Skeletal muscle tissue (tissue), 4 donors: ENCODE measurements around the gene KLHL29. TPM values are rescaled to one million over a fixed set of nuclear protein-coding genes. Genes with fewer than 3 reads are reported as not detected.
A peak's percentile ranks its signal among the peaks of the same experiment; 100 is the strongest.

Experiments
- H3K27ac ChIP-seq: one replicate; pipeline ENCODE4 v1.7.0; 2013; ENCODE audit warnings: mild to moderate bottlenecking, low read depth, low read length, inconsistent platforms
- H3K27me3 ChIP-seq, 3 donors: one replicate each; pipeline ENCODE4 v1.7.0; 2013; ENCODE audit warnings: low read length in 3 of 3; ENCODE audit not compliant: control insufficient read depth in 3 of 3, insufficient read depth in 3 of 3
- H3K36me3 ChIP-seq, 3 donors: one replicate each; pipeline ENCODE4 v1.7.0; 2013; ENCODE audit warnings: low read length in 3 of 3; ENCODE audit not compliant: control insufficient read depth in 3 of 3, insufficient read depth in 3 of 3
- H3K4me1 ChIP-seq, 3 donors: one replicate each; pipeline ENCODE4 v1.7.0; 2013; ENCODE audit warnings: low read length in 3 of 3, mild to moderate bottlenecking in 3 of 3; ENCODE audit not compliant: control insufficient read depth in 3 of 3, insufficient read depth in 3 of 3
- H3K4me3 ChIP-seq, 3 donors: one replicate each; pipeline ENCODE4 v1.7.0; 2013; ENCODE audit warnings: low read length in 3 of 3
- H3K9ac ChIP-seq, 3 donors: one replicate each; pipeline ENCODE4 v1.7.0; 2013; ENCODE audit warnings: low read length in 3 of 3, mild to moderate bottlenecking in 3 of 3, moderate library complexity in 2 of 3, low read depth in 1 of 3
- H3K9me3 ChIP-seq, 3 donors: one replicate each; pipeline ENCODE4 v1.7.0; 2013; ENCODE audit warnings: low read length in 3 of 3; ENCODE audit not compliant: control insufficient read depth in 3 of 3
- total RNA-seq: library from RNA; depleted of rRNA; stranded (reverse); fragments of >200 nt; gene quantifications from one replicate; pipeline ENCODE4 v1.2.3, GENCODE V29; 2014
- donor health status: Osteomylitis.

The KLHL29 gene
- total RNA-seq, 1 donor from 2014 or later = 3.7 TPM

GRCh38 chr2:23685181-23685580, 300.2 kb downstream of the KLHL29 start:
- H3K27ac ChIP-seq = no peak overlapping the region
- peaks cover 0 to 4% (median 0%) of the 10 kb centered on the region in 3 donors for H3K4me1 ChIP-seq
- peaks cover 0 to 3% (median 0%) of the 10 kb centered on the region in 3 donors for H3K27me3 ChIP-seq
- H3K36me3 ChIP-seq = peaks cover 0 to 2% (median 0%) of the 10 kb centered on the region in 3 donors
- H3K9ac ChIP-seq = no peak overlapping the region
- H3K9me3 ChIP-seq = no peaks in the 10 kb centered on the region
- H3K4me3 ChIP-seq = no peak overlapping the region

GRCh38 chr2:23685706-23686105, 300.7 kb downstream of the KLHL29 start:
- Histone ChIP-seq H3K36me3 (peaks cover 0 to 2% (median 0%) of the 10 kb centered on the region in 3 donors), H3K27ac (no peak overlapping the region), H3K9ac (no peak overlapping the region), H3K27me3 (peaks cover 0 to 3% (median 0%) of the 10 kb centered on the region in 3 donors), H3K4me1 (peaks cover 0 to 6% (median under 1%) of the 10 kb centered on the region in 3 donors), H3K9me3 (no peaks in the 10 kb centered on the region), H3K4me3 (no peak overlapping the region)

GRCh38 chr2:23686405-23687029, 301.5 kb downstream of the KLHL29 start:
- Histone ChIP-seq H3K4me3 (no peak overlapping the region), H3K27me3 (peaks cover 0 to 3% (median 0%) of the 10 kb centered on the region in 3 donors), H3K9me3 (no peaks in the 10 kb centered on the region), H3K4me1 (peaks cover 0 to 10% (median 5%) of the 10 kb centered on the region in 3 donors), H3K36me3 (peaks cover 0 to 2% (median 2%) of the 10 kb centered on the region in 3 donors), H3K9ac (no peak overlapping the region), H3K27ac (no peak overlapping the region)

- H3K36me3 ChIP-seq = peaks cover 4 to 6% (median 5%) of the 10 kb centered on the region in 3 donors
- no peaks in the 10 kb centered on the region for H3K9me3 ChIP-seq
- no peak overlapping the region for H3K4me3 ChIP-seq
- no peak overlapping the region for H3K9ac ChIP-seq
- peaks cover 0 to 3% (median 0%) of the 10 kb centered on the region in 3 donors for H3K27me3 ChIP-seq
- H3K27ac ChIP-seq = no peak overlapping the region
- H3K4me1 ChIP-seq = peaks cover 0 to 10% (median 5%) of the 10 kb centered on the region in 3 donors
Observed at GRCh38 chr2:23687214-23687613, 302.2 kb downstream of the KLHL29 start.

- Histone ChIP-seq H3K9me3 (no peaks in the 10 kb centered on the region), H3K27ac (no peak overlapping the region), H3K27me3 (peaks cover 0 to 3% (median 0%) of the 10 kb centered on the region in 3 donors), H3K9ac (no peak overlapping the region), H3K4me3 (no peak overlapping the region), H3K36me3 (peaks cover 5 to 8% (median 6%) of the 10 kb centered on the region in 3 donors), H3K4me1 (peaks cover 0 to 10% (median 5%) of the 10 kb centered on the region in 3 donors)
Observed at GRCh38 chr2:23687713-23688112, 302.7 kb downstream of the KLHL29 start.

- H3K4me1 ChIP-seq = peaks cover 0 to 10% (median 5%) of the 10 kb centered on the region in 3 donors
- no peak overlapping the region for H3K4me3 ChIP-seq
- H3K9me3 ChIP-seq = no peaks in the 10 kb centered on the region
- no peak overlapping the region for H3K27ac ChIP-seq
- peaks cover 5 to 8% (median 8%) of the 10 kb centered on the region in 3 donors for H3K36me3 ChIP-seq
- H3K9ac ChIP-seq = no peak overlapping the region
- peaks cover 0 to 3% (median 0%) of the 10 kb centered on the region in 3 donors for H3K27me3 ChIP-seq
Observed at GRCh38 chr2:23688486-23689130, 303.6 kb downstream of the KLHL29 start.

- H3K9ac ChIP-seq = no peak overlapping the region
- H3K4me1 ChIP-seq = peaks cover 0 to 10% (median 5%) of the 10 kb centered on the region in 3 donors
- H3K27me3 ChIP-seq = peaks cover 0 to 3% (median 0%) of the 10 kb centered on the region in 3 donors
- H3K9me3 ChIP-seq = no peaks in the 10 kb centered on the region
- peaks cover 8 to 9% (median 8%) of the 10 kb centered on the region in 3 donors for H3K36me3 ChIP-seq
- no peak overlapping the region for H3K27ac ChIP-seq
- no peak overlapping the region for H3K4me3 ChIP-seq
Observed at GRCh38 chr2:23689131-23689700, 304.2 kb downstream of the KLHL29 start.

- Histone ChIP-seq H3K4me1 (peaks cover 0 to 10% (median 5%) of the 10 kb centered on the region in 3 donors), H3K27ac (no peak overlapping the region), H3K27me3 (peaks cover 0 to 1% (median 0%) of the 10 kb centered on the region in 3 donors), H3K9me3 (no peaks in the 10 kb centered on the region), H3K9ac (no peak overlapping the region), H3K4me3 (no peak overlapping the region), H3K36me3 (peaks cover 8 to 12% (median 9%) of the 10 kb centered on the region in 3 donors)
Observed at GRCh38 chr2:23689891-23690290, 304.9 kb downstream of the KLHL29 start.

GRCh38 chr2:23690421-23691105, 305.6 kb downstream of the KLHL29 start:
- Histone ChIP-seq H3K27me3 (no peaks in the 10 kb centered on the region), H3K4me1 (peaks cover 0 to 6% (median 5%) of the 10 kb centered on the region in 3 donors), H3K9ac (peak overlapping the region in 1 of 3 donors; percentile 8), H3K27ac (no peak overlapping the region), H3K36me3 (peaks cover 10 to 18% (median 11%) of the 10 kb centered on the region in 3 donors), H3K9me3 (no peaks in the 10 kb centered on the region), H3K4me3 (no peak overlapping the region)
